Erythroblast (primary cell): ENCODE measurements around the gene FYTTD1.

Experiments used
- GATA1 ChIP-seq: IDR thresholded peaks from 2 replicates; pipeline ENCODE4 v1.6.1; 2011; ENCODE audit warnings: low read depth, mild to moderate bottlenecking, control low read depth, low read length, moderate library complexity
- POLR2A ChIP-seq: IDR thresholded peaks from 2 replicates; pipeline ENCODE4 v1.6.1; 2011; ENCODE audit warnings: mild to moderate bottlenecking, low read length

- no peak for TF ChIP-seq POLR2A
- no peak for TF ChIP-seq GATA1
Observed at GRCh38 chr3:197761784-197762183, 12.1 kb downstream of the FYTTD1 start.
